ENCODE data around the gene ZNF717.
"Not testable (repeated sequence)": the region's sequence is repeated elsewhere in the genome, so short reads cannot be mapped to it uniquely, and the experiment has no call there.

The ZNF717 gene

GRCh38 chr3:75785081-75785755 lies at the start of gene ZNF717:
Gene ZNF717 (minus strand): TSS chr3:75785549. CDS start chr3:75783362, 2,187 bp downstream.
- DNase-seq (ENCODE audit: low read depth in 2 of 2) = peak; percentile 81 to 86

DNA sequence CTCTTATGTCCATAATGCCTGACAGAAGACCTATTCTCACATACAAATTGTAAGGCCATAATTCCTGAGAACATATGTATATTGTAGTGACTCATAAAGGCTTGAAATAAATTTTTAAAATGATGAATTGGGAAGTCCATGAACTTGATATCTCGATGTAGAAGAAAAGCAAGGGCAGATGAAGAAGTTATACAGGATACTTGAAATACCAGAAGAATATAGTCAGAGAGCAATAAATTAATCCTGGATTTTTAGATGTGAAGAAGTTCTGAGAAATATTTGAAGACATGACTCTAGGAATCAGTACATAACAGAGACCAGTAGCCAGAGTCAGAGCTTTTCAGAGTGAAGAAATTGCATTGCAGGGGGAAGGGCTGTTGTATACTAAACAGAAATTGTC lies 45.7 kb upstream of the ZNF717 start:
- DNase-seq (ENCODE audit: low read depth in 2 of 2) = not testable (repeated sequence)

DNA sequence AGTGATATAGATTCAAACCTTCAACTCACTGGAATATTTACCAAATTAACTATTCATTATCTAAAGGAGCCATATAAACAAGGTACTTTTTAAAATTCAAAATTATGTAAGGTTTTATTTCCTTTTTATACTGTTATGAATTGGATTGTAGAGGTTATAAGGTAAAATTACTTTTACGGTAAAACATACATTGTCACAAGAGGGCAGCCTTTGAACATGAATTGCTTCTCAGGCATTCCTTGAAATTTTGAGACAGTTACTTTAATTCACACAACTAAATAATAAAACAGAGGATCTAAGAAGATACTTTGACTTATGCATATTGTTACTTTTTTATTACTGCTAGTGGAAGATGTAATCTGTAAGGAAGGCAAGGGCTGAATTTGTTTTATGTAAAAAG lies 32.7 kb upstream of the ZNF717 start:
- not testable (repeated sequence) for DNase-seq (ENCODE audit: low read depth in 2 of 2)

- not testable (repeated sequence) for DNase-seq (ENCODE audit: low read depth in 2 of 2)
Measured at GRCh38 chr3:75816287-75817180, 31.2 kb upstream of the ZNF717 start.

DNA sequence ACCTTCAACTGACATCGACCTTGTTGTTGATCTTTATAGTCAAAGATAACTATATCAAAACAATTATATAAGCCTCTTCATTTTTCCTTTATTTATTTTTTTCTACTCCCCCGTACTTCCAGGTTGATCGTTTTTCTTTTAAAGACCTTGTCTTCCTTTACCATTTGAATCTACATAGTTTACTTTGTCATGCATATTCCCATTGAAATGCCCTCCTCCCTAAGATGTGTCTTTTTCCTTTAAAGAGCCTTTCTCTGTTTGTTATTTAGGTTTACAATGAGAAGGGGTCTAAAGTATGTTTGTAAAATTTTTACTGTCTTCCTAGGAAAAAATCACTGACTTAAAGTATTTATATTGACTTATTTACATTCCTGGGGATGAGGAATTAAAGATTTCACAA lies 29.4 kb upstream of the ZNF717 start:
- no peak for DNase-seq (ENCODE audit: low read depth in 2 of 2)

DNA sequence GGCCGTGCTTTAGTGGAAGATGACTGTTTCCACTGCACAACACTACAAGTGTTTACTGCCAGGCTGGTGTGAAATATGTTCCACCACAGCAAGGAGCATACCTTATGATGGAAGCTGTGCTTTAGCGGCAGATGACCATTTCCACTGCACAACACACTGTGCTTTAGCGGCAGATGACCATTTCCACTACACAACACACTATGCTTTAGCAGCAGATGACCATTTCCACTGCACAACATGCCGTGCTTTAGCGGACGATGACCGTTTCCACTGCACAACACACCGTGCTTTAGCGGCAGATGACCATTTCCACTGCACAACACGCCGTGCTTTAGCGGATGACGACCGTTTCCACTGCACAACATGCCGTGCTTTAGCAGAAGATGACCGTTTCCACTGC lies 2.8 kb downstream of the ZNF717 start:
- DNase-seq (ENCODE audit: low read depth in 2 of 2) = no peak

GRCh38 chr3:75781079-75781745 lies 4.1 kb downstream of the ZNF717 start:
- DNase-seq (ENCODE audit: low read depth in 2 of 2) = no peak

DNA sequence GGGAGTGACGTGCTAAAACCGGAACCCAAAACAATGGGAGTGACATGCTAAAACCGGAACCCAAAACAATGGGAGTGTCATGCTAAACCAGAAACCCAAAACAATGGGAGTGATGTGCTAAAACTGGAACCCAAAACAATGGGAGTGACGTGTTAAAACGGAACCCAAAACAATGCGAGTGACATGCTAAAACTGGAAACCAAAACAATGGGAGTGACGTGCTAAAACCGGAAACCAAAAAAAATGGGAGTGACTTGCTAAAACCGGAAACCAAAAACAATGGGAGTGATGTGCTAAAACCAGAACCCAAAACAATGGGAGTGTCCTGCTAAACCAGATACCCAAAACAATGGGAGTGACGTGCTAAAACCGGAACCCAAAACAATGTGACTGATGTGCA lies 7.6 kb downstream of the ZNF717 start:
- not testable (repeated sequence) for DNase-seq (ENCODE audit: low read depth in 2 of 2)

DNA sequence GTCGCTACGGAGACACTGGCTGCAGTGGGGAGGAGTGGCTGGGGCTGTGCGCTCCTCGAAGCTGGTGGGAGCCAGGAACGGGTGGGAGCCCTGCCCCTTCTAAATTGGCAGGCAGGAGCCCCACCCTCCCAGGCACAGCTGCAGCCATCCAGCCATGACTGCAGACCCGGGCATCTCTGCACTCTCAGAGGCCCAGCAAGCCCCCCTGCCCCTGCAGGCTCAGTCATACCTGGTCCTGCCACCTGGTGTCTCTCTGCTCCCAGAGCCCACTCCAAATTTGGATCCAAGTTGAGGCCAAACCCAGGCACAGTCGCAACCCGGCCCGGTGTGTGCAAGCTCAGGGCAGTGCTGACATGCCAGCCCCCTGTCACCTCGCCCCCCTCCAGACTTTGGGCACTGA lies 13.7 kb downstream of the ZNF717 start:
- DNase-seq (ENCODE audit: low read depth in 2 of 2) = not testable (repeated sequence)

DNA sequence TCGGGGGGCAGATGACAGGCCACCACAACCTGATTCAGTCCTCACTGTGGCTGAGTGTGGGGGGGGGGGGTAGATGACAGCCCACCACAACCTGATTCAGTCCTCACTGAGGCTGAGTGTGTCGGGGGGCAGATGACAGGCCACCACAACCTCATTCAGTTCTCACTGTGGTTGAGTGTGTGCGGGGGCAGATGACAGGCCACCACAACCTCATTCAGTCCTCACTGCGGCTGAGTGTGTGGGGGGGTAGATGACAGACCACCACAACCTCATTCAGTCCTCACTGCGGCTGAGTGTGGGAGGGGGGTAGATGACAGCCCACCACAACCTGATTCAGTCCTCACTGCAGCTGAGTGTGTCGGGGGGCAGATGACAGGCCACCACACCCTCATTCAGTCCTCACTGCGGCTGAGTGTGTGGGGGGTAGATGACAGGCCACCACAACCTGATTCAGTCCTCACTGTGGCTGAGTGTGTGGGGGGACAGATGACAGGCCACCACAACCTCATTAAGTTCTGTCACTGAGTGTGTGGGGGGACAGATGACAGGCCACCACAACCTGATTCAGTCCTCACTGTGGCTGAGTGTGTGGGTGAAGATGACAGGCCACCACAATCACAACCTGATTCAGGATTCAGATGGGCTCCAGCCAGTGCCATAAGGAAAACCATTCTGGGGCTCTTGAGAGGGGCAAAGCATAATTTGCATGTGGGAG lies 16.9 kb downstream of the ZNF717 start:
- DNase-seq (ENCODE audit: low read depth in 2 of 2) = no peak

DNA sequence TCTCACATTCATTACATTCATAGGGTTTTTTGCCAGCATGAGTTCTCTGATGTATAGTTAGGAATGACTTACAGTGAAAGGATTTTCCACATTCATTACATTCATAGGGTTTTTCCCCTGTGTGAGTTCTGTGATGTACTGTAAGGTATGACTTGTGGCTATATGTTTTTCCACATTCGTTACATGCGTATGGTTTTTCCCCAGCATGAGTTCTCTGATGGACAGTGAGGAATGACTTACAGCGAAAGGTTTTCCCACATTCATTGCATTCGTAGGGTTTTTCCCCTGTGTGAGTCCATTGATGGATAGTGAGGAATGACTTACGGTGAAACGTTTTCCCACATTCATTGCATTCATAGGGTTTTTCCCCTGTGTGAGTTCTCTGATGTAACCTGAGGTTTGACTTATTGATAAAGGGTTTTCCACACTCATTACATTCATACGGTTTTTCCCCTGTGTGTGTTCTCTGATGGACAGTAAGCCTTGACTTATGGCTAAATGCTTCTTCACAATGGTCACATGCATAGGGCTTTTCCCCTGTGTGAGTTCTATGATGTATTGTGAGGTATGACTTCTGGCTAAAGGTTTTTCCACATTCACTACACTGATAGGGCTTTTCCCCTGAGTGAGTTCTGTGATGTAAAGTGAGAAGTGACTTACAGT lies 47.4 kb downstream of the ZNF717 start:
- DNase-seq (ENCODE audit: low read depth in 2 of 2) = no peak

DNA sequence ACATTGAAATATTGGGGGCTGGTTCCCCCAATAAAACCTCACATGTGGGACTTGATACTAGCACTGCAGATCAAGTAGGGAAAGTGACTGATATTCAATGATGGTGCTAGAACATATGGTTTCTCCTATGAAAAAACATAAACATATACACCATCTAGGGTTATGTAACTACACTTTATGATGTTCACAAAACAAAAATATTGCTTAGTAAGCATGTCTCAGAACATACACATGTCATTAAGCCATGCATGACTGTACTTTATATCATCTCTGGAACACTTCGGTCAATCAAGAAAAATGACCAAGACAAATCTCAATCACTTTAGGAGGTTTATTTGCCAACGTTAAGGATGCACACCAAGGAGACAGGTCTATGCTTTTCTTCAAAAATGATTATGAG lies 57.4 kb downstream of the ZNF717 start:
- DNase-seq (ENCODE audit: low read depth in 2 of 2) = no peak

GRCh38 chr3:75692061-75692460 lies 93.3 kb downstream of the ZNF717 start:
- no peak for DNase-seq (ENCODE audit: low read depth in 2 of 2)

DNA sequence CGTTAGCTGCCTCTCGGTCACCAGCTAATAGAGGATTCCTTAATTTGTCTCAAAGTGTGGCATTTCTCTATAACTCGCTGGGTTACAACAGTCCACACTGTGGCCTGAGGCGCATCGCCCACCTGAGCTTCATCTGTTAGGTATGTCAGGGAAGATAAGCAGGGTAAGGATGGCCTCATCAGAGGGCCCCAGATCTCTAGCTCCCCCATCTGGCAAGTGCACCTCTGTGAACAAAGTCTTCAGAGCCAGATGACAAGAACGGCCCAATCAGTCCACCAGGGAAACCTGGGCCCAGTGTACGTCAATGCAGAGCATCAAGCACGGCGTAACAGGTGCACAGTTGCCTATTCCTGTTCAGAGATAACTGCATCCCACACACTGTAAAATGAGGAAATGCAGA lies 98.0 kb downstream of the ZNF717 start:
- DNase-seq (ENCODE audit: low read depth in 2 of 2) = no peak
